UCSD-AML1 (cell line): ENCODE measurements around the gene GPR61.

Experiments used
- DNase-seq: peaks from one replicate; lab custom pipeline; 2025; ENCODE audit not compliant: unreplicated experiment; lab: John Stamatoyannopoulos, UW

Gene GPR61

GRCh38 chr1:109567877-109568672 lies 28.4 kb downstream of the GPR61 start:
- DNase-seq, result no peak

GRCh38 chr1:109569323-109569722 lies 29.7 kb downstream of the GPR61 start:
- no peak for DNase-seq

GRCh38 chr1:109570414-109570813 lies 30.7 kb downstream of the GPR61 start:
- no peak for DNase-seq

- no peak for DNase-seq
Observed at GRCh38 chr1:109573785-109574184, 34.1 kb downstream of the GPR61 start.

- no peak for DNase-seq
Observed at GRCh38 chr1:109578947-109579443, 39.3 kb downstream of the GPR61 start.

- DNase-seq, result no peak
Observed at GRCh38 chr1:109579491-109579890, 39.8 kb downstream of the GPR61 start.

- no peak for DNase-seq
Observed at GRCh38 chr1:109582021-109582420, 42.3 kb downstream of the GPR61 start.

- DNase-seq, result no peak
Observed at GRCh38 chr1:109584766-109585165, 45.1 kb downstream of the GPR61 start.

GRCh38 chr1:109586055-109586454 lies 46.4 kb downstream of the GPR61 start:
- no peak for DNase-seq

GRCh38 chr1:109589177-109589576 lies 49.5 kb downstream of the GPR61 start:
- DNase-seq, result no peak

GRCh38 chr1:109589679-109590078 lies 50.0 kb downstream of the GPR61 start:
- no peak for DNase-seq

- no peak for DNase-seq
Observed at GRCh38 chr1:109592916-109593315, 53.2 kb downstream of the GPR61 start.

- DNase-seq, result no peak
Observed at GRCh38 chr1:109595531-109595930, 55.9 kb downstream of the GPR61 start.
